Measurements from ENCODE around the gene SSBP3.

GRCh38 chr1:54177726-54178125 lies 228.5 kb downstream of the SSBP3 start:
- TF ChIP-seq CTCF (IDR thresholded peaks at IDR 0.05 in 2 of 3, conservative IDR thresholded peaks at IDR 0.05 in 1 of 3; ENCODE audit: borderline replicate concordance in 1 of 3, insufficient read depth in 1 of 3, low read depth in 2 of 3, low read length in 2 of 3) (no peak), MAX (IDR thresholded peaks at IDR 0.05) (no peak), POLR2A (IDR thresholded peaks at IDR 0.05; ENCODE audit: borderline replicate concordance, extremely low read depth, insufficient read depth, insufficient read length) (no peak)
